HepG2 (cell line): ENCODE results near the gene TEFM. TPM values are rescaled to one million over a fixed set of nuclear protein-coding genes. Genes with fewer than 3 reads are reported as not detected.

Experiments
- ATAC-seq: fragments of 200-7000 bp; cut with Tn5 transposase; 3 replicates; pipeline ENCODE4 v1.9.1; 2020; ENCODE audit warnings: mild to moderate bottlenecking, moderate library complexity
- BruUV-seq: library from RNA; stranded (reverse); fragments of 400-500 nt; replicated peaks from 2 replicates; lab custom pipeline; 2021; lab: Mats Ljungman, UMichigan
- CTCF ChIA-PET: fragments of 300-600 bp; formaldehyde crosslinking; extraction: SDS; loops from one replicate; lab custom pipeline; 2021; ENCODE audit warnings: low total read pairs, inconsistent platforms, low intra/inter-chr PET ratio; lab: Yijun Ruan, JAX
- POLR2A ChIA-PET: fragments of 350-600 bp; sonication (Branson Sonifier 250); formaldehyde crosslinking; loops from one replicate; lab custom pipeline; 2020; ENCODE audit warnings: antibody characterized with exemption, inconsistent platforms; lab: Yijun Ruan, JAX
- DNase-seq: peaks from one replicate; pipeline ENCODE4 v3.0.0-alpha.2; 2015; ENCODE audit warnings: low spot score
- FAIRE-seq: peaks from 3 replicates; lab custom pipeline; 2011; peaks lifted over from hg19 to GRCh38; lab: Jason Lieb, UNC
- H2AFZ ChIP-seq: one replicate; pipeline ENCODE4 v1.6.1; 2011; ENCODE audit warnings: low read length, inconsistent platforms
- H3K27ac ChIP-seq: fragments of 300-600 bp; 3 replicates; pipeline ENCODE4 v1.8.0; 2011; ENCODE audit warnings: mixed run types, mild to moderate bottlenecking, mixed read lengths, low read length, inconsistent platforms; ENCODE audit not compliant: insufficient read depth; ENCODE audit errors: extremely low read length
- H3K27me3 ChIP-seq, 2 experiments: fragments of 200-600 bp in 1 of 2; 2 replicates in 1 of 2; 3 replicates in 1 of 2; pipeline versions ENCODE4 v1.6.0 to v1.8.0; 2011; ENCODE audit warnings: low read length in 2 of 2, mild to moderate bottlenecking in 2 of 2, moderate library complexity in 2 of 2, inconsistent platforms in 1 of 2; ENCODE audit not compliant: insufficient read depth in 2 of 2, control insufficient read depth in 1 of 2
- H3K36me3 ChIP-seq, 2 experiments: fragments of 200-600 bp in 1 of 2; replicated peaks in 1 of 2; 2 replicates in 1 of 2; 3 replicates in 1 of 2; pipeline versions ENCODE4 v1.5.1 to v1.8.0; 2011; ENCODE audit warnings: low read length in 2 of 2, inconsistent platforms in 1 of 2; ENCODE audit not compliant: insufficient read depth in 2 of 2, control insufficient read depth in 1 of 2
- H3K4me1 ChIP-seq: 2 replicates; pipeline ENCODE4 v1.5.1; 2012; ENCODE audit warnings: low read length, inconsistent platforms; ENCODE audit not compliant: insufficient read depth
- H3K4me2 ChIP-seq: 2 replicates; pipeline ENCODE4 v1.6.0; 2011; ENCODE audit warnings: low read depth, low read length, inconsistent platforms
- H3K4me3 ChIP-seq, 3 experiments: fragments of 200-600 bp in 1 of 3; sonication (generic), shearing (Covaris generic) in 1 of 3; replicated peaks in 1 of 3; 2 replicates each; pipeline ENCODE4 v1.5.1; 2011 to 2016; ENCODE audit warnings: low read length in 3 of 3, inconsistent platforms in 2 of 3, low read depth in 2 of 3, mild to moderate bottlenecking in 2 of 3, control low read depth in 1 of 3, mixed read lengths in 1 of 3; ENCODE audit not compliant: insufficient read depth in 1 of 3
- H3K79me2 ChIP-seq: one replicate; pipeline ENCODE4 v1.6.1; 2011; ENCODE audit warnings: low read length, inconsistent platforms; ENCODE audit not compliant: insufficient read depth
- H3K9ac ChIP-seq: 2 replicates; pipeline ENCODE4 v1.6.0; 2011; ENCODE audit warnings: mild to moderate bottlenecking, low read depth, low read length, inconsistent platforms; ENCODE audit not compliant: insufficient read depth
- H3K9me3 ChIP-seq: 2 replicates; pipeline ENCODE4 v1.5.1; 2012; ENCODE audit warnings: mild to moderate bottlenecking, low read length
- H4K20me1 ChIP-seq: 2 replicates; pipeline ENCODE4 v1.6.0; 2011; ENCODE audit warnings: inconsistent platforms, mild to moderate bottlenecking, low read length, moderate library complexity; ENCODE audit not compliant: insufficient read depth
- ATRX ChIP-seq: sonication (generic); formaldehyde crosslinking; IDR thresholded peaks from 2 replicates; pipeline ENCODE4 v1.4.0; 2020; ENCODE audit warnings: missing genetic modification reagents, borderline replicate concordance
- CREB1 ChIP-seq, 2 experiments: fragments of 450-650 bp in 1 of 2; IDR thresholded peaks; 2 replicates each; pipeline ENCODE4 v1.6.1; 2016 to 2017; ENCODE audit warnings: control low read depth in 1 of 2, mild to moderate bottlenecking in 1 of 2, missing compliant biosample characterization in 1 of 2, missing genetic modification characterization in 1 of 2
- FOXM1 ChIP-seq: sonication (generic); formaldehyde crosslinking; IDR thresholded peaks from 2 replicates; pipeline ENCODE4 v1.5.0; 2020; ENCODE audit warnings: missing genetic modification reagents
- JUNB ChIP-seq: sonication (generic); formaldehyde crosslinking; IDR thresholded peaks from 2 replicates; pipeline ENCODE4 v1.8.0; 2022; ENCODE audit warnings: missing genetic modification reagents, mild to moderate bottlenecking, borderline replicate concordance
- MAFF ChIP-seq: IDR thresholded peaks from 2 replicates; pipeline ENCODE4 v1.6.1; 2011; ENCODE audit warnings: low read depth, low read length, improper control_type of control experiment
- MAFG ChIP-seq: sonication (generic); formaldehyde crosslinking; IDR thresholded peaks from 2 replicates; pipeline ENCODE4 v1.5.1; 2020; ENCODE audit warnings: mild to moderate bottlenecking, missing genetic modification reagents
- NFRKB ChIP-seq: fragments of 450-650 bp; IDR thresholded peaks from 2 replicates; pipeline ENCODE4 v1.6.1; 2017
- TARDBP ChIP-seq: sonication (generic); formaldehyde crosslinking; IDR thresholded peaks from 2 replicates; pipeline ENCODE4 v1.8.0; 2022; ENCODE audit warnings: mild to moderate bottlenecking, missing genetic modification reagents
- U2AF1 ChIP-seq: fragments of 200-400 bp; formaldehyde crosslinking; optimal IDR thresholded peaks from 2 replicates; pipeline ENCODE3; 2017; ENCODE audit warnings: mild to moderate bottlenecking, low read depth, low read length
- ZNF430 ChIP-seq: sonication (generic); formaldehyde crosslinking; IDR thresholded peaks from 2 replicates; pipeline ENCODE4 v1.9.0; 2021; ENCODE audit warnings: mild to moderate bottlenecking, missing genetic modification reagents
- ZNF446 ChIP-seq: sonication (generic); formaldehyde crosslinking; IDR thresholded peaks from 2 replicates; pipeline ENCODE4 v1.5.0; 2020; ENCODE audit warnings: mild to moderate bottlenecking, missing genetic modification reagents
- ZNF550 ChIP-seq: sonication (generic); formaldehyde crosslinking; IDR thresholded peaks from 2 replicates; pipeline ENCODE4 v1.4.0; 2020; ENCODE audit warnings: mild to moderate bottlenecking, missing genetic modification reagents, borderline replicate concordance
- ZNF569 ChIP-seq: sonication (generic); formaldehyde crosslinking; IDR thresholded peaks from 2 replicates; pipeline ENCODE4 v1.5.0; 2020; ENCODE audit warnings: mild to moderate bottlenecking, missing genetic modification reagents, moderate library complexity, borderline replicate concordance
- ZNF768 ChIP-seq: sonication (generic); formaldehyde crosslinking; IDR thresholded peaks from 2 replicates; pipeline ENCODE4 v1.4.0; 2020; ENCODE audit warnings: missing genetic modification reagents
- WGBS: methylation state at CpG from one replicate; pipeline ENCODE4 v1.1.6; 2017; ENCODE audit warnings: low lambda C conversion rate; 5-methylcytosine and 5-hydroxymethylcytosine counted together
- in situ Hi-C: cut with HindIII; loops from 2 replicates; pipeline ENCODE4 v1.10.0; 2017; ENCODE audit warnings: low pct_unique_long_range_greater_than_20kb; ENCODE audit not compliant: extremely low pct_ligation_motif_present
- intact Hi-C: fragments of 100-400 bp; cut with micrococcal nuclease; formaldehyde crosslinking; loops from one replicate; pipeline ENCODE4 v1.10.0; 2022; ENCODE audit not compliant: unreplicated experiment
- polyA plus RNA-seq, 8 experiments: library from polyadenylated mRNA; depleted of rRNA in 3 of 8; stranded (reverse) in 7 of 8; unstranded in 1 of 8; fragments of >200 nt; fragmentation: Illumina TruSeq in 4 of 8; extraction: Trizol in 4 of 8; gene quantifications; 2 replicates each; pipeline versions ENCODE4 v1.2.1 to v1.2.3, GENCODE V29; 2011 to 2016; ENCODE audit warnings: low read depth in 4 of 8, missing spikeins in 1 of 8, mixed read lengths in 1 of 8; ENCODE audit not compliant: insufficient read depth in 1 of 8
- total RNA-seq, 5 experiments: library from RNA; depleted of rRNA; stranded (reverse); fragments of >200 nt; fragmentation: Illumina TruSeq; extraction: Trizol; gene quantifications; 2 replicates each; pipeline ENCODE4 v1.2.3, GENCODE V29; 2016; ENCODE audit warnings: low read depth in 1 of 5
- TF ChIP-seq, protein P1 (sequence below): sonication (generic); formaldehyde crosslinking; IDR thresholded peaks from 2 replicates; pipeline ENCODE4 v1.8.0; 2022; ENCODE audit warnings: mild to moderate bottlenecking, missing genetic modification reagents, borderline replicate concordance
- TF ChIP-seq, protein P2 (sequence below): sonication (generic); formaldehyde crosslinking; IDR thresholded peaks from 2 replicates; pipeline ENCODE4 v1.4.0; 2020; ENCODE audit warnings: mild to moderate bottlenecking, low read depth, missing genetic modification reagents
- TF ChIP-seq, protein P3 (sequence below): sonication (generic); formaldehyde crosslinking; IDR thresholded peaks from 2 replicates; pipeline ENCODE4 v1.5.0; 2020; ENCODE audit warnings: missing genetic modification reagents

Gene TEFM
- total and polyA plus RNA-seq, 2 of the 13 experiments (the other 11 are each of a cell fraction or from before 2014, with no cell fraction given) = 7.0 to 20.0 TPM

DNA sequence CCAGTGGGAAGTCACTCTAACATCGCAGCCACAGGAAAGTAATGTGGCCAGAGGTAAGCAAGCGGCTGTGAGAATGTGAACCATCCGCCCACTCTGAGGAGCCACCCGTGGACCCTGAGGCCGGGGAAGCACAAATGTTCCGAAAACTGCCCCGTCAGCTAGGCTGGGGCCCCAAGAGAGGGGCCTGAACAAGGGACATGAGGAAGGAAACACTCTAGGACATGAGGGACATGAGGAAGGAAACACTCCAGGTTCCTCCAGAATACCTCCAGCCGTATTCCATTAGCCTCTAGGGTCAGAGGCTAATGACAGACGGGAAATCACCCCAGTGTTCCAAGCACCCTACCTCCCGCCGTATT, 317 bp downstream of the TEFM start:
- ChIA-PET POLR2A (no interaction called here), CTCF (no interaction called here)
- H3K36me3 ChIP-seq = peaks cover 1 to 7% of the 10 kb centered on the region in 2 experiments; a peak in 1 of 5 replicates
- FAIRE-seq (no peak), DNase-seq (no peak), ATAC-seq (peak; percentile 68)
- peaks cover 16% of the 10 kb centered on the region for H3K4me1 ChIP-seq
- no peaks in the 10 kb centered on the region; the same call in 1 of the 2 replicates for H4K20me1 ChIP-seq
- intact Hi-C loops (no loop called here), in situ Hi-C loops (no loop called here)
- 0% methylated on average over 5 of the region's 11 CpGs for WGBS
- H3K79me2 ChIP-seq = peaks cover 7% of the 10 kb centered on the region
- H3K4me2 ChIP-seq = peak overlapping the region; percentile 64
- no peaks in the 10 kb centered on the region; a peak in 1 of 5 replicates for H3K27me3 ChIP-seq
- peak overlapping the region; percentile 90 for H3K9ac ChIP-seq
- peak overlapping the region; percentile 84 for H3K27ac ChIP-seq
- BruUV-seq = TSS peak; percentile 74
- peak overlapping the region; percentile 77 to 95 (median 95) for H3K4me3 ChIP-seq
- H2AFZ ChIP-seq = peak overlapping the region; percentile 85
- TF ChIP-seq MAFF = 0 out of 2 replicates have a peak, but pooled peaks have one; percentile 24
- TF ChIP-seq, protein P1, sequence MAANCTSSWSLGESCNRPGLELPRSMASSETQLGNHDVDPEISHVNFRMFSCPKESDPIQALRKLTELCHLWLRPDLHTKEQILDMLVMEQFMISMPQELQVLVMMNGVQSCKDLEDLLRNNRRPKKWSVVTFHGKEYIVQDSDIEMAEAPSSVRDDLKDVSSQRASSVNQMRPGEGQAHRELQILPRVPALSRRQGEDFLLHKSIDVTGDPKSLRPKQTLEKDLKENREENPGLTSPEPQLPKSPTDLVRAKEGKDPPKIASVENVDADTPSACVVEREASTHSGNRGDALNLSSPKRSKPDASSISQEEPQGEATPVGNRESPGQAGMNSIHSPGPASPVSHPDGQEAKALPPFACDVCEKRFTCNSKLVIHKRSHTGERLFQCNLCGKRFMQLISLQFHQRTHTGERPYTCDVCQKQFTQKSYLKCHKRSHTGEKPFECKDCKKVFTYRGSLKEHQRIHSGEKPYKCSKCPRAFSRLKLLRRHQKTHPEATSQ (CRISPR knock-in tag) = 0 out of 2 replicates have a peak, but pooled peaks have one; percentile 2
- TF ChIP-seq NFRKB = no peak
- no peak for TF ChIP-seq CREB1 (IDR thresholded peaks at IDR 0.05)
- 0 out of 2 replicates have a peak, but pooled peaks have one; percentile 2 for TF ChIP-seq CREB1 (CRISPR knock-in tag; IDR thresholded peaks at IDR 0.05)
- no peak for TF ChIP-seq JUNB (CRISPR knock-in tag)
- 0 out of 2 replicates have a peak, but pooled peaks have one; percentile 11 for TF ChIP-seq ZNF446 (CRISPR knock-in tag)
- H3K9me3 ChIP-seq = no peaks in the 10 kb centered on the region

DNA sequence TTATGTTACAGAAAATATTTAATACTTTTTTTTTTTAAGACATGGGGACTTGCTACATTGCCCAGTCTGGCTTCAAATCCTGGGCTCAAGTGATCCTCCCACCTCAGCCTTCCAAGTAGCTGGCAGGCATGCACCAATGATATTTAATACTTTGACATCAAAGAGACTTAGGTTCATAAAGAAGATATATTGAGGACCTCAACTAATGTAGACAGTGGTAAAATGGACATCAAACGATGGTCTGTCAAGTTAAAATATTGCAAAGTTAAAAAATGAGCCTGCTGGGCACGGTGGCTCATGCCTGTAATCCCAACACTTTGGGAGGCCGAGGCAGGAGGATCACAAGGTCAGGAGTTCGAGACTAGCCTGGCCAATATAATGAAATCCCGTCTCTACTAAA, 8.7 kb downstream of the TEFM start:
- 93% methylated on average over 5 of the region's 5 CpGs for WGBS
- Histone ChIP-seq H3K4me3 (no peak overlapping the region), H3K9ac (no peak overlapping the region), H4K20me1 (no peaks in the 10 kb centered on the region; the same call in 1 of the 2 replicates), H3K79me2 (no peaks in the 10 kb centered on the region), H2AFZ (no peak overlapping the region), H3K36me3 (peaks cover 1 to 32% of the 10 kb centered on the region in 2 experiments; a peak in 4 of 5 replicates), H3K27ac (no peak overlapping the region), H3K9me3 (no peaks in the 10 kb centered on the region), H3K27me3 (no peaks in the 10 kb centered on the region; a peak in 1 of 5 replicates), H3K4me1 (no peaks in the 10 kb centered on the region), H3K4me2 (no peak overlapping the region)
- ChIA-PET POLR2A (no interaction called here), CTCF (no interaction called here)
- in situ Hi-C loops = no loop called here
- no peak for FAIRE-seq
- no TSS peak for BruUV-seq
- no peak for ATAC-seq
- intact Hi-C loops = no loop called here
- no peak for DNase-seq
- TF ChIP-seq ZNF569 (CRISPR knock-in tag) (no peak), U2AF1 (no peak), MAFG (CRISPR knock-in tag) (no peak), TARDBP (CRISPR knock-in tag) (no peak), ZNF430 (CRISPR knock-in tag) (no peak), ZNF550 (no peak), ZNF768 (no peak), FOXM1 (CRISPR knock-in tag) (no peak), ATRX (CRISPR knock-in tag) (no peak)
- TF ChIP-seq, protein P2, sequence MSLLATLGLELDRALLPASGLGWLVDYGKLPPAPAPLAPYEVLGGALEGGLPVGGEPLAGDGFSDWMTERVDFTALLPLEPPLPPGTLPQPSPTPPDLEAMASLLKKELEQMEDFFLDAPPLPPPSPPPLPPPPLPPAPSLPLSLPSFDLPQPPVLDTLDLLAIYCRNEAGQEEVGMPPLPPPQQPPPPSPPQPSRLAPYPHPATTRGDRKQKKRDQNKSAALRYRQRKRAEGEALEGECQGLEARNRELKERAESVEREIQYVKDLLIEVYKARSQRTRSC = no peak
- TF ChIP-seq, protein P3, sequence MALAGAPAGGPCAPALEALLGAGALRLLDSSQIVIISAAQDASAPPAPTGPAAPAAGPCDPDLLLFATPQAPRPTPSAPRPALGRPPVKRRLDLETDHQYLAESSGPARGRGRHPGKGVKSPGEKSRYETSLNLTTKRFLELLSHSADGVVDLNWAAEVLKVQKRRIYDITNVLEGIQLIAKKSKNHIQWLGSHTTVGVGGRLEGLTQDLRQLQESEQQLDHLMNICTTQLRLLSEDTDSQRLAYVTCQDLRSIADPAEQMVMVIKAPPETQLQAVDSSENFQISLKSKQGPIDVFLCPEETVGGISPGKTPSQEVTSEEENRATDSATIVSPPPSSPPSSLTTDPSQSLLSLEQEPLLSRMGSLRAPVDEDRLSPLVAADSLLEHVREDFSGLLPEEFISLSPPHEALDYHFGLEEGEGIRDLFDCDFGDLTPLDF (CRISPR knock-in tag) = no peak
